ENCODE results near the gene DPAGT1.

The DPAGT1 gene

GRCh38 chr11:119121008-119121810 lies 19.6 kb upstream of the DPAGT1 start, which contains the start of gene HINFP:
Gene HINFP (plus strand): TSS chr11:119121580. CDS start chr11:119126945, 5,365 bp downstream.
- ChIA-PET POLR2A (ENCODE audit: low non-redundant PET) (interaction anchor here (0.6 kb wide), 1 partner anchor 1997 kb away, joined by 3 read pairs; no protein-coding TSS in a partner anchor), CTCF (interaction anchor here (0.7 to 1.3 kb wide), 2 partner anchors 13 to 26 kb away, joined by 3 to 10 read pairs; a partner anchor contains a TSS)
- peak within 1 kb of the TSS; percentile 82 for H3K27ac ChIP-seq
- peak; percentile 97 for DNase-seq (ENCODE audit: low spot score)
- TF ChIP-seq CTCF (conservative IDR thresholded peaks at IDR 0.05; ENCODE audit: low read depth) = no peak

- no peak for DNase-seq (ENCODE audit: low spot score)
- peak overlapping the region; percentile 82 for H3K27ac ChIP-seq
- POLR2A ChIA-PET (ENCODE audit: low non-redundant PET) = no interaction called here
- CTCF ChIA-PET = interaction anchor here (0.7 to 1.3 kb wide), 3 partner anchors 12 to 26 kb away, joined by 3 to 10 read pairs (median 3); a partner anchor contains a TSS
- no peak for TF ChIP-seq CTCF (conservative IDR thresholded peaks at IDR 0.05; ENCODE audit: low read depth)
Observed at GRCh38 chr11:119120639-119121007, 19.0 kb upstream of the DPAGT1 start.

GRCh38 chr11:119118946-119119345 lies 17.3 kb upstream of the DPAGT1 start:
- no peak for DNase-seq (ENCODE audit: low spot score)
- ChIA-PET CTCF (interaction anchor here (0.6 kb wide), 1 partner anchor 86 kb away, joined by 3 read pairs; no protein-coding TSS in a partner anchor), POLR2A (ENCODE audit: low non-redundant PET) (interaction anchor here (0.5 to 0.7 kb wide), 2 partner anchors 11 kb away, joined by 3 to 4 read pairs; no protein-coding TSS in a partner anchor)
- no peak overlapping the region for H3K27ac ChIP-seq
- TF ChIP-seq CTCF (conservative IDR thresholded peaks at IDR 0.05; ENCODE audit: low read depth) = no peak

- no peak for TF ChIP-seq CTCF (conservative IDR thresholded peaks at IDR 0.05; ENCODE audit: low read depth)
- no peak overlapping the region for H3K27ac ChIP-seq
- DNase-seq (ENCODE audit: low spot score) = no peak
- POLR2A ChIA-PET (ENCODE audit: low non-redundant PET) = no interaction called here
- CTCF ChIA-PET = interaction anchor here (0.6 to 0.7 kb wide), 2 partner anchors 9 to 87 kb away, joined by 3 read pairs; no protein-coding TSS in a partner anchor
Observed at GRCh38 chr11:119118227-119118626, 16.6 kb upstream of the DPAGT1 start.

- no peak for DNase-seq (ENCODE audit: low spot score)
- CTCF ChIA-PET = no interaction called here
- POLR2A ChIA-PET (ENCODE audit: low non-redundant PET) = no interaction called here
- TF ChIP-seq CTCF (conservative IDR thresholded peaks at IDR 0.05; ENCODE audit: low read depth) = no peak
- peak overlapping the region; percentile 29; the same call in 1 of the 2 replicates for H3K27ac ChIP-seq
Observed at GRCh38 chr11:119117004-119117706, 15.5 kb upstream of the DPAGT1 start.

- no peak for TF ChIP-seq CTCF (conservative IDR thresholded peaks at IDR 0.05; ENCODE audit: low read depth)
- no peak for DNase-seq (ENCODE audit: low spot score)
- peak overlapping the region; percentile 29; the same call in 1 of the 2 replicates for H3K27ac ChIP-seq
- POLR2A ChIA-PET (ENCODE audit: low non-redundant PET) = no interaction called here
- CTCF ChIA-PET = no interaction called here
Observed at GRCh38 chr11:119116601-119117000, 14.9 kb upstream of the DPAGT1 start.

Measured in RWPE1 (cell line).